ENCODE data around the gene FLT1. TPM values are rescaled to one million over a fixed set of nuclear protein-coding genes. Genes with fewer than 3 reads are reported as not detected.

The FLT1 gene
- total RNA-seq, 1 donor from 2014 or later, result 46.0 TPM

DNA sequence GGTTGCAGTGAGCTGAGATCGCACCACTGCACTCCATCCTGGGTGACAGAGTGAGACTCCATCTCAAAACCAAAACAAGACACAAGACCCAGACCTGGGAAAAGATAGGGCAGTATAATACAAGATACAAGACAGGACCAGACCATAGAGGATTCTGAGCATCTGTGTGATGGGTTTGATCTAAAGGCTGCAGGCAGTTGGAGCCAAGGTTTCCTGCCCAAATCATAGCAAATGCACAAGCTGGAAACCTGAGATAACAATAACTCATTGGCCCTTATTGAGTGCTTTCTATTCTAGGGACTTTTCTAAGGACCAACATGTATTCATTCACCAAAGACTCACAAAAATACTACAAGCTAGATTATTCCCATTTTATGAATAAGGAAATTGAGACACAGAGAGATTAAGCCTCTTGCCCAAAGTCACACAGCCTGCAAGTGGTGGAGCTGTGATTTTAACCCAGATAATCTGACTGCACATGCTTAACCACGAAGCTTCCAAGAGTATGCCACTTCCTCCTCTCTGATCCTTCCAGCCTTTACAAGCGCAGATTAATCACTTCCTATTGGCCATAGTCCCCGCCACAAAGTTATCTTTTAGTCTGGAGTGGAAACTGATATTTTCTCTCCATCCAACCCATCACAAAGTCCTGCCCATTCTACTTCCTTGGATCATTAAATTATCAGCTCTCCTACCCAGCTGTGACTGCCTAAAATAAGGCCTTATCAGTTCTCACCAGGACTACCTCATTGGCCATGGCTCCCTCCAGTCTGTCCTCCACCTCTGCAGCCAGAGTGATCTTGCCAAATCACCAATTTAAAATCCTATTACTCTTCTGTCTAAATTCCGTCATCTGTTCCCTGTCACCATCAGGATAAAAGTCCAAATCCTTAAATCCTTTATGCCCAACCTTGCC is 147.2 kb downstream of the FLT1 start:
- no peaks in the 10 kb centered on the region for H3K36me3 ChIP-seq
- DNase-seq (ENCODE audit: low spot score in 2 of 2), result no peak
- TF ChIP-seq, protein P1, sequence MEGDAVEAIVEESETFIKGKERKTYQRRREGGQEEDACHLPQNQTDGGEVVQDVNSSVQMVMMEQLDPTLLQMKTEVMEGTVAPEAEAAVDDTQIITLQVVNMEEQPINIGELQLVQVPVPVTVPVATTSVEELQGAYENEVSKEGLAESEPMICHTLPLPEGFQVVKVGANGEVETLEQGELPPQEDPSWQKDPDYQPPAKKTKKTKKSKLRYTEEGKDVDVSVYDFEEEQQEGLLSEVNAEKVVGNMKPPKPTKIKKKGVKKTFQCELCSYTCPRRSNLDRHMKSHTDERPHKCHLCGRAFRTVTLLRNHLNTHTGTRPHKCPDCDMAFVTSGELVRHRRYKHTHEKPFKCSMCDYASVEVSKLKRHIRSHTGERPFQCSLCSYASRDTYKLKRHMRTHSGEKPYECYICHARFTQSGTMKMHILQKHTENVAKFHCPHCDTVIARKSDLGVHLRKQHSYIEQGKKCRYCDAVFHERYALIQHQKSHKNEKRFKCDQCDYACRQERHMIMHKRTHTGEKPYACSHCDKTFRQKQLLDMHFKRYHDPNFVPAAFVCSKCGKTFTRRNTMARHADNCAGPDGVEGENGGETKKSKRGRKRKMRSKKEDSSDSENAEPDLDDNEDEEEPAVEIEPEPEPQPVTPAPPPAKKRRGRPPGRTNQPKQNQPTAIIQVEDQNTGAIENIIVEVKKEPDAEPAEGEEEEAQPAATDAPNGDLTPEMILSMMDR (IDR thresholded peaks at IDR 0.05), result no peak
- H3K27ac ChIP-seq, result no peak overlapping the region
- H3K4me3 ChIP-seq, result no peak overlapping the region
- no peaks in the 10 kb centered on the region for H3K27me3 ChIP-seq
- intact Hi-C loops (cut with DNase I), result no loop called here
- no peaks in the 10 kb centered on the region for H3K9me3 ChIP-seq
- no peaks in the 10 kb centered on the region for H3K4me1 ChIP-seq

DNA sequence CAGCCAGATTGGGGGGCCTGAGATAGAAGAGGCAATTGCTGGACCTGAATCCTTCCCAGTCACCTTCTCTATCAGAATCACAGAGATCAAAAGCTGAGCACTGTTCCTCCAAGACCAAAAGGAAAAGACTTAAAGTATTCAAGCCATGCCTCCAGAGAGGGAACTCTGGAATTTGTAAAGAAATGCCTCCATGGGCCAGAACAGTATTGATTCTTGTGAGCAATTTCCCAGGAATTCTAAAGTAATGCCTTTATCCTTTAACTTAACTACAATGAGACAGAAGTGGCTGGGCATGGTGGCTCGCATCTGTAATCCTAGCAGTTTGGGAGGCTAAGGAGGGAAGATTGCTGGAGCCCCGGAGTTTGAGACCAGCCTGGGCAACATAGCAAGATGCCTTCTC is 148.8 kb downstream of the FLT1 start:
- H3K4me1 ChIP-seq, result no peaks in the 10 kb centered on the region
- no peaks in the 10 kb centered on the region for H3K27me3 ChIP-seq
- TF ChIP-seq, protein P1 (IDR thresholded peaks at IDR 0.05), result no peak
- H3K9me3 ChIP-seq, result no peaks in the 10 kb centered on the region
- intact Hi-C loops (cut with DNase I), result no loop called here
- H3K4me3 ChIP-seq, result no peak overlapping the region
- no peak for DNase-seq (ENCODE audit: low spot score in 2 of 2)
- no peaks in the 10 kb centered on the region for H3K36me3 ChIP-seq
- no peak overlapping the region for H3K27ac ChIP-seq

DNA sequence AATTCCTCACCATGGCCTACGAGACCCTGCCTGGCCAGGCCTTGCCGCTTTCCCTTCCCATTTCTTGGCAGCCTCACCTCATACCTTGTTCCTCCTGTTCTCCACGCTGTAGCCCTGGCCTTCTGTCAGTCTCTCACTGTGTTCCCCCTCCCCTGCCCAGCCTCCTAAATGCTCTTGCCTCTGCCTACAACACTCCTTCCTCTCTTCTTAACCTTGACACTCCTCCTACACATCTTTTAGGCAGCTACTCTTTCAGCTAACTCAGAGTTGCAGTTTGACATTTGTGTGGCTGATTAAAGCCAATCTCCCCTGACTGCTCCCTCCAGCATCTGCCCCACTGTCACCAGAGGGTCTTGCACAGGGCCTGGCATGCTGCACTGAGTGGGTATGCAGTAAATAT is 150.8 kb downstream of the FLT1 start:
- Histone ChIP-seq H3K4me1 (no peaks in the 10 kb centered on the region), H3K27me3 (no peaks in the 10 kb centered on the region), H3K27ac (no peak overlapping the region), H3K9me3 (no peaks in the 10 kb centered on the region), H3K4me3 (no peak overlapping the region), H3K36me3 (no peaks in the 10 kb centered on the region)
- intact Hi-C loops (cut with DNase I), result no loop called here
- DNase-seq (ENCODE audit: low spot score in 2 of 2), result no peak
- TF ChIP-seq, protein P1 (IDR thresholded peaks at IDR 0.05), result no peak

DNA sequence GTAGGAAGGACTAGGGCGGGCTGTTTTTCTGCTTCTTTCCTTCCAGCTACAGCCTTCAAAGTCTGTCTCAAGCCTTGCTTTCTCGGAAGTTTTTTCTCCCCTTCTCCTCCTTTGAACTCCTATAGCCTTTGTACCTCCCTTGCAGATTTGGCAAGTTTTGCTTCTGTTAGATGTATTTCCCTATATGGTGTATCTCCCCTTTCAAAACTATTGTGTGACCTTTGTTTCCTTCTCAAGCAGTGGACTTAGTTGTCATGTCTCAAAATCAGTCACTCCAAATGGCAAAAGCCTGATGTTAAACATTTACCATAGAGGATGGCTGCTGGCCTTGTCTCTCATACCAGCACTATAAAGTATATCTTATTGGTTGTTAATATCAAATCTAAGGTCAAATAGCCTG is 152.7 kb downstream of the FLT1 start:
- H3K27ac ChIP-seq, result no peak overlapping the region
- TF ChIP-seq, protein P1 (IDR thresholded peaks at IDR 0.05), result no peak
- no peaks in the 10 kb centered on the region for H3K36me3 ChIP-seq
- H3K27me3 ChIP-seq, result no peaks in the 10 kb centered on the region
- no peaks in the 10 kb centered on the region for H3K9me3 ChIP-seq
- intact Hi-C loops (cut with DNase I), result no loop called here
- H3K4me3 ChIP-seq, result no peak overlapping the region
- no peak for DNase-seq (ENCODE audit: low spot score in 2 of 2)
- H3K4me1 ChIP-seq, result no peaks in the 10 kb centered on the region

DNA sequence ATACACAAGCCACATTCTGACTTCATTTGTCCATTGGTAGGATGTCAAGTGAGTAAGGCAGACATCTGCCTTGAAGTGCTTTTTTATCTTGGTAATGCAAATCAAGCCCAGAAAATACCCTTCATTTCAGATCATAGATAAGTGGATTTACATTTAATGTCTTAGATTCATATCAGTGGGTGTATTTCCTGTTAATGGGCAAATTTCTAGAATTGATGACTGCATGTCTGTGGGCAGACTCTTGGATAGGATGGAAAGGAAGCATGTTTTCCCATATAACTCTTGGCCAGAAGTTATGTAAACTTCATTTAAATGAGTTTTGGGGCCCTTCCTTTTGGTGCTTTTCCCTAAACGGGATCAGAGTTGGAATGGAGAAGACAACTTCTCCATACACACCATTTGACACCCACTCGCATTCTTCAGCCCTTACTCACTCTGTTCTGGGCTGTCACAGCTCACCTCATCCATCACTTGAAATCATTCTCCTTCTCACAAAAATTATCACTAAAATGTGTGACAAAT is 154.6 kb downstream of the FLT1 start:
- Histone ChIP-seq H3K27me3 (no peaks in the 10 kb centered on the region), H3K4me1 (no peaks in the 10 kb centered on the region), H3K36me3 (no peaks in the 10 kb centered on the region), H3K27ac (no peak overlapping the region), H3K9me3 (no peaks in the 10 kb centered on the region), H3K4me3 (no peak overlapping the region)
- intact Hi-C loops (cut with DNase I), result no loop called here
- DNase-seq (ENCODE audit: low spot score in 2 of 2), result no peak
- TF ChIP-seq, protein P1 (IDR thresholded peaks at IDR 0.05), result no peak

Data from ascending aorta (tissue), 2 donors.